ENCODE measurements around the gene NKX1-1. TPM values are rescaled to one million over a fixed set of nuclear protein-coding genes. Genes with fewer than 3 reads are reported as not detected.

NKX1-1 gene
- polyA plus RNA-seq, 1 experiment: not detected

- CTCF ChIA-PET: no interaction called here
Observed at GRCh38 chr4:1419708-1420107, 13.5 kb upstream of the NKX1-1 start.

GRCh38 chr4:1418494-1419285 is 12.4 kb upstream of the NKX1-1 start:
- no peak for DNase-seq (ENCODE audit: low read depth)
- POLR2A ChIA-PET: no interaction called here
- CTCF ChIA-PET: no interaction called here

More at GRCh38 chr4:1419708-1420107, 13.5 kb upstream of the NKX1-1 start:
- H3K4me3 ChIP-seq (ENCODE audit: low read depth, low read length): no peak overlapping the region
- TF ChIP-seq CTCF (IDR thresholded peaks at IDR 0.05; ENCODE audit: insufficient read depth, low read depth, low read length): no peak
- H3K27me3 ChIP-seq (ENCODE audit: control insufficient read depth, insufficient read depth, low read length): peaks cover 4% of the 10 kb centered on the region
- POLR2A ChIA-PET: no interaction called here
- no peak for DNase-seq (ENCODE audit: low read depth)
- H3K36me3 ChIP-seq (ENCODE audit: control insufficient read depth, insufficient read depth, low read length): no peaks in the 10 kb centered on the region

GRCh38 chr4:1417522-1418390 is 11.5 kb upstream of the NKX1-1 start:
- DNase-seq (ENCODE audit: low read depth): no peak
- H3K4me3 ChIP-seq (ENCODE audit: low read depth, low read length): no peak overlapping the region
- ChIA-PET POLR2A (no interaction called here), CTCF (no interaction called here)
- H3K27me3 ChIP-seq (ENCODE audit: control insufficient read depth, insufficient read depth, low read length): peaks cover 8% of the 10 kb centered on the region
- no peaks in the 10 kb centered on the region for H3K36me3 ChIP-seq (ENCODE audit: control insufficient read depth, insufficient read depth, low read length)
- TF ChIP-seq CTCF (IDR thresholded peaks at IDR 0.05; ENCODE audit: insufficient read depth, low read depth, low read length): no peak

More at GRCh38 chr4:1418494-1419285, 12.4 kb upstream of the NKX1-1 start:
- H3K4me3 ChIP-seq (ENCODE audit: low read depth, low read length): no peak overlapping the region
- no peak for TF ChIP-seq CTCF (IDR thresholded peaks at IDR 0.05; ENCODE audit: insufficient read depth, low read depth, low read length)
- H3K27me3 ChIP-seq (ENCODE audit: control insufficient read depth, insufficient read depth, low read length): peaks cover 4% of the 10 kb centered on the region
- no peaks in the 10 kb centered on the region for H3K36me3 ChIP-seq (ENCODE audit: control insufficient read depth, insufficient read depth, low read length)

GRCh38 chr4:1416948-1417260 is 10.7 kb upstream of the NKX1-1 start:
- CTCF ChIA-PET: no interaction called here
- Histone ChIP-seq H3K27me3 (ENCODE audit: control insufficient read depth, insufficient read depth, low read length) (peaks cover 8% of the 10 kb centered on the region), H3K4me3 (ENCODE audit: low read depth, low read length) (no peak overlapping the region), H3K36me3 (ENCODE audit: control insufficient read depth, insufficient read depth, low read length) (no peaks in the 10 kb centered on the region)
- no peak for TF ChIP-seq CTCF (IDR thresholded peaks at IDR 0.05; ENCODE audit: insufficient read depth, low read depth, low read length)
- no peak for DNase-seq (ENCODE audit: low read depth)
- POLR2A ChIA-PET: no interaction called here

All from BJ (cell line).